Measurements from ENCODE around the gene LSMEM2. TPM values are rescaled to one million over a fixed set of nuclear protein-coding genes. Genes with fewer than 3 reads are reported as not detected.

LSMEM2 gene
- total RNA-seq, 1 donor from 2014 or later: not detected

DNA sequence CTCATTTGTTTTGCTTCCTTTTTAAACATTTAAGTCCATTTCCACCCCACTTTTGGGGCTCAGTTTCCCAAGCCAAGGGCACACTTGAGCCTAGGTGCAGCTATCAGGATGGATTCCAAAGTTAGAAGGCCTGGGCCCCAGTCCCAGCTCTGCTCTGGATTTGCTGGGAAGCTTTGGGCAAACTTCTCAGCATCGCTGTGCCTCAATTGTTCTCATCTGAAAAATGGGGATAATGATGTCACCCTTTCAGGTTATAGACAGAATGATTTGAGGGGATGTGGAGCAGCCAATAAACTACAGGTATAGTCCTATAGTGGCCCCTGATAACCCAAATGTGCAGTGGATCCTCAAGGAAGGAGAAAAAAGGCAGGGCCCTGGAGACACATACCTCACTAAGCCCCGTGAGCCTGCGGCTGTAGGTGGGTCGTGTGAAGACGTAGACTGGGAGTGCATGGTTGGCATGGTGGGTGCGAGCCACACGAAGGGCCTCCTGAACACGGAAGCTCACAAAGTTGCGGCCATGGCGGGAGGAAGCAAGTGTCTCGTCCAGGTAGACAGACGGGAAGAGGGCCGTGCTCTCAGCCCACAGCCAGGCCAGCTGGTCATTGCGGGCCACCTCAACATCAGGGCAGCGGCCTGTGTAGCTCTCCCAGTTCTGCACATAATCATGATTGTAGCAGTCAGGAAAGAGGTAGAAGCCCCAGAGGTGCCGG lies 40.5 kb downstream of the LSMEM2 start:
- Histone ChIP-seq H3K27me3 (no peaks in the 10 kb centered on the region), H3K4me1 (peaks cover 76% of the 10 kb centered on the region), H3K9me3 (no peaks in the 10 kb centered on the region), H3K36me3 (peaks cover 0 to 12% of the 10 kb centered on the region in 2 donors), H3K27ac (peak overlapping the region; percentile 74), H3K4me3 (peak overlapping the region; percentile 72 to 97)
- no peak for TF ChIP-seq POLR2AphosphoS5 (IDR thresholded peaks at IDR 0.05; ENCODE audit: insufficient read depth in 1 of 2, low read depth in 1 of 2)
- TF ChIP-seq POLR2A (IDR thresholded peaks at IDR 0.05): no peak
- TF ChIP-seq, protein P1, sequence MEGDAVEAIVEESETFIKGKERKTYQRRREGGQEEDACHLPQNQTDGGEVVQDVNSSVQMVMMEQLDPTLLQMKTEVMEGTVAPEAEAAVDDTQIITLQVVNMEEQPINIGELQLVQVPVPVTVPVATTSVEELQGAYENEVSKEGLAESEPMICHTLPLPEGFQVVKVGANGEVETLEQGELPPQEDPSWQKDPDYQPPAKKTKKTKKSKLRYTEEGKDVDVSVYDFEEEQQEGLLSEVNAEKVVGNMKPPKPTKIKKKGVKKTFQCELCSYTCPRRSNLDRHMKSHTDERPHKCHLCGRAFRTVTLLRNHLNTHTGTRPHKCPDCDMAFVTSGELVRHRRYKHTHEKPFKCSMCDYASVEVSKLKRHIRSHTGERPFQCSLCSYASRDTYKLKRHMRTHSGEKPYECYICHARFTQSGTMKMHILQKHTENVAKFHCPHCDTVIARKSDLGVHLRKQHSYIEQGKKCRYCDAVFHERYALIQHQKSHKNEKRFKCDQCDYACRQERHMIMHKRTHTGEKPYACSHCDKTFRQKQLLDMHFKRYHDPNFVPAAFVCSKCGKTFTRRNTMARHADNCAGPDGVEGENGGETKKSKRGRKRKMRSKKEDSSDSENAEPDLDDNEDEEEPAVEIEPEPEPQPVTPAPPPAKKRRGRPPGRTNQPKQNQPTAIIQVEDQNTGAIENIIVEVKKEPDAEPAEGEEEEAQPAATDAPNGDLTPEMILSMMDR (IDR thresholded peaks at IDR 0.05): no peak
- no peak for DNase-seq (ENCODE audit: extremely low spot score in 2 of 2)
- intact Hi-C loops (cut with DNase I): no loop called here

DNA sequence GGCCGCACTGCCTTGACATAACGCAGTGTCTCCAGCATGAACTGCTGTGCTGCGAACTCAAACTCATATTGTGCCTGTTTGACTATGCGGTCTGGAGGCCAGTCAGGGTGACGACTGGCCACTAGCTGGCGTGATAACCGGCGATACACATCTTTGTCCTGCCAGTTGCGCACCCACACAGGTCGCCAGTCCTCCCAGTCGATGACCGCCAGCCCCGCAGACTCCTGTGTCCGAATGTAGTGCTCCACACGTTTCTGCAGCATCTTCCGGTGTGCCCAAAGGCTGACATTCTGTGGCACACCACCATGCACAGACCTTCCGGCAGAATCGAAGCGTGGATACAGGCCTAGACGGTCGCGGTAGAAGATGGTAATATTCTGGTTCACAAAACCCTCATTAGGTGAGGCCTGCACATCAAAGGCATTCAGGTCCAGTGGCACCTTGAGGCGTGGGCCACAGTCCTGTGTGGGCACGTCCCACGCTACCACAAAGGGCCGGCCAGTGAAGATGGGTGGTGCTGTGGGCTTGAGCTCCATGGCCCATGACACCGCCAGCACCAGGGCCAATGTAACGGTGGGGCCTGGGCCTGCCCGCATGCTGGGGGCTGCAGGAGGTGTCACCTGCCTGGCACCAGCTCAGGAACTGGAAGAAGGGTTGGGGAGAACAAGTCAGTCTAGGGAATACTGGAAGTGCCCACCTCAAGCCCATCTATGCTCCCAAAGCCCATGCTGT lies 41.2 kb downstream of the LSMEM2 start:
- H3K27ac ChIP-seq: peak overlapping the region; percentile 90
- no peaks in the 10 kb centered on the region for H3K9me3 ChIP-seq
- H3K4me1 ChIP-seq: peaks cover 70% of the 10 kb centered on the region
- H3K4me3 ChIP-seq: peak overlapping the region; percentile 72 to 97
- H3K27me3 ChIP-seq: no peaks in the 10 kb centered on the region
- H3K36me3 ChIP-seq: peaks cover 0 to 12% of the 10 kb centered on the region in 2 donors
- DNase-seq (ENCODE audit: extremely low spot score in 2 of 2): no peak
- TF ChIP-seq, protein P1 (IDR thresholded peaks at IDR 0.05): no peak
- no peak for TF ChIP-seq POLR2AphosphoS5 (IDR thresholded peaks at IDR 0.05; ENCODE audit: insufficient read depth in 1 of 2, low read depth in 1 of 2)
- TF ChIP-seq POLR2A (IDR thresholded peaks at IDR 0.05): no peak
- intact Hi-C loops (cut with DNase I): loop anchor here (5.0 kb wide), 1 partner anchor 63 kb away; no protein-coding TSS in a partner anchor

DNA sequence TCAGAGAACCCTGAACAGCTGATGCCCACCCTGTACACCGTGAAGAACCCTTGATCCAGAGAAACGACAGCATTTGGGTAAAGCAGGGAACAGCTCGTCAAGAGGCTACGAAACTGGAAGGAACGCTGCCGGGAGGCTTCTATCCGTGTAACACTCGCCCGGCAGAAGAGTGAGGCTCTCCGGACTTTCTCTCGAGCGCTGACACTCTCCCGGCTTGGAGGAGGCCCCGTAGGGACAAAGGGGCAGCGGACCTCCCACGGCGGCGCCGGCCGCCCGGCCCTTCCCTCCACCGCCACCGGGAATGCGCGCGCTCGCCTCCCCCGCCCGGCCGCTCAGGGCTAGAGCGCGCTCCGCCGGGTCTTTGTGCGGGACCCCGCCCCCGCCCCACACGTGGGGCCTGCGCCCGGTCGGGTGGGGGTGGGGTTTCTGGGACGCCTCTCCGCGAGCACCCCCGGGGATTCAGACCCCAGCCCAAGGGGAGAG lies 42.0 kb downstream of the LSMEM2 start:
- no peaks in the 10 kb centered on the region for H3K27me3 ChIP-seq
- peak overlapping the region; percentile 90 for H3K27ac ChIP-seq
- H3K4me3 ChIP-seq: peak overlapping the region; percentile 72 to 97
- no peaks in the 10 kb centered on the region for H3K9me3 ChIP-seq
- peaks cover 65% of the 10 kb centered on the region for H3K4me1 ChIP-seq
- TF ChIP-seq, protein P1 (IDR thresholded peaks at IDR 0.05): no peak
- TF ChIP-seq POLR2AphosphoS5 (IDR thresholded peaks at IDR 0.05; ENCODE audit: insufficient read depth in 1 of 2, low read depth in 1 of 2) (no peak), POLR2A (IDR thresholded peaks at IDR 0.05) (peak in 1 of 2 donors; percentile 17)
- peaks cover 0 to 17% of the 10 kb centered on the region in 2 donors for H3K36me3 ChIP-seq
- intact Hi-C loops (cut with DNase I): loop anchor here (5.0 kb wide), 1 partner anchor 64 kb away; no protein-coding TSS in a partner anchor
- no peak for DNase-seq (ENCODE audit: extremely low spot score in 2 of 2)

DNA sequence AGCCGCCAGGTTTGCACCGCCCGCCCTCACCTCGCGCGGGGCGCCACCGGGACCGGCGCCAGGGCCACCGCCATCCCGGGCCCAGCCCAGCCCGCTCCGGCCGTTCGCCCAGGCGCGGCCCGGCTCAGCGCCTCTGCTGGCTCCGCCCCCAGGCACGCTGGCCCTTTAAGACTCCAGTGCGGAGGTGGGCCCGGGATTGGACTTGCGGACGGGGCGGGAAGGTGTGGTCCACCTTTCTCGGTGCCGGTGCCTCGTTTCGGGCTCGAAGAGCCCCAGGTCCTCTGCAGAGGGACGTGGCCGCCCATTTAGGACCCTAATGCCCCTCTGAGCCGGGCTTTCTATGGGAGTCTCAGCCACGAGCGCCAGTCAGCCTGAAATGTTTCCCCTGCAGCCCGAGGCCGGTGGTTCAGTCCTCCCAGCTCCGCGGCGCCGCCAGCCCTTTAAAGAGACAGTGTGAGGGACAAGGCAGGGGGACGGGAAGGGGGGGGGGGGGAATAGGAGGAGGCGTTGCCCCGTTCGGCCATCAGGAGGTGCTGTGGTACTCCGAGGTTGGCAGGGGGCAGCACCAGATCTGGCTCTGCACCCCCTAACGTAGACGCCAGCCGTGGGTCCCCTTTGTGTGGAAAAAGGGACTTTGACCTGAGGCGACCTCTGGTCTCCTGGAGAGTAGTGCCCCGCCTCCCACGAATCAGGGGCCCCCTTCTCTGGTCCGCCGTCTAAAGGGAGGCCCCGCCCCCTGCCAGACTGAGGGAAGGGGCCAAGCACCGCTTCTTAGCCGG lies 42.6 kb downstream of the LSMEM2 start:
- Histone ChIP-seq H3K9me3 (no peaks in the 10 kb centered on the region), H3K27me3 (no peaks in the 10 kb centered on the region), H3K4me1 (peaks cover 59% of the 10 kb centered on the region), H3K27ac (peak overlapping the region; percentile 90), H3K4me3 (peak overlapping the region; percentile 72 to 97), H3K36me3 (peaks cover 0 to 20% of the 10 kb centered on the region in 2 donors)
- TF ChIP-seq POLR2AphosphoS5 (IDR thresholded peaks at IDR 0.05; ENCODE audit: insufficient read depth in 1 of 2, low read depth in 1 of 2) (peak; percentile 56 to 76), POLR2A (IDR thresholded peaks at IDR 0.05) (no peak)
- TF ChIP-seq, protein P1 (IDR thresholded peaks at IDR 0.05): peak in 1 of 3 experiments; percentile 39
- no peak for DNase-seq (ENCODE audit: extremely low spot score in 2 of 2)
- intact Hi-C loops (cut with DNase I): loop anchor here (2.0 to 5.0 kb wide), 2 partner anchors 23 to 64 kb away; partner anchors contain the start of genes HYAL3 and NAA80

Data from vagina (tissue), 2 donors.